Endothelial cell (in vitro differentiated cells): ENCODE measurements around the gene ACTN2. TPM values are rescaled to one million over a fixed set of nuclear protein-coding genes. Genes with fewer than 3 reads are reported as not detected.
A peak's percentile ranks its signal among the peaks of the same experiment; 100 is the strongest.

Source experiments
- DNase-seq: peaks from one replicate; pipeline ENCODE4 v3.0.0; 2021; ENCODE audit warnings: low spot score
- H3K27ac Mint-ChIP-seq: one replicate; pipeline ENCODE4 v1.8.0; 2021; ENCODE audit warnings: mixed read lengths, inconsistent platforms; ENCODE audit not compliant: unreplicated experiment
- H3K27me3 Mint-ChIP-seq: one replicate; pipeline ENCODE4 v1.8.0; 2021; ENCODE audit warnings: mild to moderate bottlenecking, moderate library complexity, mixed read lengths, inconsistent platforms; ENCODE audit not compliant: unreplicated experiment
- H3K36me3 Mint-ChIP-seq: one replicate; pipeline ENCODE4 v1.8.0; 2021; ENCODE audit warnings: mild to moderate bottlenecking, low read depth, mixed read lengths, inconsistent platforms; ENCODE audit not compliant: unreplicated experiment
- H3K4me1 Mint-ChIP-seq: one replicate; pipeline ENCODE4 v1.8.0; 2021; ENCODE audit warnings: mild to moderate bottlenecking, mixed read lengths, inconsistent platforms; ENCODE audit not compliant: unreplicated experiment
- H3K4me3 Mint-ChIP-seq: one replicate; pipeline ENCODE4 v1.8.0; 2021; ENCODE audit warnings: mild to moderate bottlenecking, mixed read lengths, inconsistent platforms; ENCODE audit not compliant: unreplicated experiment
- H3K9me3 Mint-ChIP-seq: one replicate; pipeline ENCODE4 v1.8.0; 2021; ENCODE audit warnings: mixed read lengths, inconsistent platforms; ENCODE audit not compliant: unreplicated experiment
- CTCF ChIP-seq: fragments of 200-600 bp; sonication (generic); IDR thresholded peaks from one replicate; pipeline ENCODE4 v1.5.0; 2021; ENCODE audit warnings: antibody characterized with exemption; ENCODE audit not compliant: unreplicated experiment
- total RNA-seq: library from RNA; stranded (reverse); fragmentation: NEBNext Ultra II Directional; extraction: Animal tissue kit (Norgen Biotek cat#: 25700); gene quantifications from one replicate; pipeline ENCODE4 v1.2.1, GENCODE V29; 2021; ENCODE audit not compliant: unreplicated experiment

The ACTN2 gene
- total RNA-seq, 1 donor from 2014 or later, result 0.21 TPM

GRCh38 chr1:236768601-236769000, 82.3 kb downstream of the ACTN2 start:
- Mint-ChIP-seq H3K9me3 (no peaks in the 10 kb centered on the region), H3K27ac (no peak overlapping the region), H3K4me1 (peaks cover 13% of the 10 kb centered on the region), H3K36me3 (no peaks in the 10 kb centered on the region), H3K4me3 (no peak overlapping the region), H3K27me3 (peaks cover 2% of the 10 kb centered on the region)
- no peak for TF ChIP-seq CTCF
- no peak for DNase-seq

DNA sequence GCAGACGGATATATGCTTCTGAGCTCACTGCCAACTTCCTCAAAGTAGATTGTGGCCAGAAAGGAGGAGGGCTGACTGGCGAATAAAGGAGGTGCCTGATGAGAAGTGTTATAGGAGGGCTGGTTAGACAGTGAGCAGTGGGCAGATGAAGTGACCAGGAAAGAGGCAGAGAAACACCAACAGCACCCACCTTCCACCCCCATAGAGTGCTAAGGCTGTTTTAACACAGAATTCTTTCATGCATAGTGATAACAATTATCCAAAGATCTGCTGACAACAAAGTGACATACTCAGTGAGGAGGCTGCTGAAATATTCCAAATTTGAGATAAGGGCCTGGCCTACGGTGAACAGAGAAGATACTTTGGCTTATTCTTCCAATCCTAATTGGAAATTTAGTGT, 87.6 kb downstream of the ACTN2 start:
- Mint-ChIP-seq H3K4me1 (peaks cover 15% of the 10 kb centered on the region), H3K36me3 (no peaks in the 10 kb centered on the region), H3K4me3 (no peak overlapping the region), H3K9me3 (no peaks in the 10 kb centered on the region), H3K27ac (no peak overlapping the region), H3K27me3 (no peaks in the 10 kb centered on the region)
- TF ChIP-seq CTCF, result no peak
- no peak for DNase-seq

DNA sequence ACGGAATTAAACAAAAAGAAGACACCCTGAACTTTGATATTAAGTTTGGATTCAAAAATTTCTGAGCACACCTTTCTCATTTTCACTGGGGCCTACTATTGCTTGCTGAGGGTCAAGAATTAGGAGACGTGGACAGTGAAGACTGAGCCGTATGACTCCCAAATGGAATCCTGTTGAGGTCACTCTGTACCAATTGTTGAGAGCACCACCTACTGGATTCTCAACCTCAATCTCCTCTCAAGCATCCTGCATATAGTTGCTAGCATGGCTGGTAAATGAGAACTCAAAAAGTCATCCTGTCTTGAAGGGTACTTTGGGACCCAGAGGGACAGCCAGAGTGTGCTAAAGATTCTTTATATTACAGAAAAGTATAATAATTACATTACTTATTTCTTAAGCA, 88.6 kb downstream of the ACTN2 start:
- DNase-seq, result no peak
- H3K36me3 Mint-ChIP-seq, result no peaks in the 10 kb centered on the region
- no peak overlapping the region for H3K27ac Mint-ChIP-seq
- H3K27me3 Mint-ChIP-seq, result no peaks in the 10 kb centered on the region
- TF ChIP-seq CTCF, result no peak
- H3K9me3 Mint-ChIP-seq, result no peaks in the 10 kb centered on the region
- H3K4me3 Mint-ChIP-seq, result no peak overlapping the region
- H3K4me1 Mint-ChIP-seq, result peaks cover 15% of the 10 kb centered on the region

DNA sequence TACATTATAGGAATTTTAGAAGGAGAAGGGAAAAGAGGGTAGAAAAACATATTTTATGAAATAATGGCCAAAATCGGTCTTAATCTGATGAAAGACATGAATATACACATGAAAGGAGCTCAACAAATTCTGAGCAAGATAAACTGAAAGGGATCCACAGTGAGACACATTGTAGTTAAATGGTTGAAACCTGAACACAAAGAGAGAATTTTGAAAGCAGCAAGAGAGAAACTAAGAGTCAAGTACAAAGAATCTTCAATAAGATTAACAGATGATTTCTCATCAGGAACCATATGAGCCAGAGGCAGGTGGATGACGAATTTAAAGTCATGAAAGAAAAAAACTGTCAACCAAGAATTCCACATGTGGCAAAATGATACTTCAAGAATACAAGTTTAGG, 93.0 kb downstream of the ACTN2 start:
- peak overlapping the region; percentile 6 for H3K4me3 Mint-ChIP-seq
- peaks cover 2% of the 10 kb centered on the region for H3K27me3 Mint-ChIP-seq
- no peaks in the 10 kb centered on the region for H3K4me1 Mint-ChIP-seq
- TF ChIP-seq CTCF, result no peak
- H3K36me3 Mint-ChIP-seq, result no peaks in the 10 kb centered on the region
- H3K9me3 Mint-ChIP-seq, result no peaks in the 10 kb centered on the region
- H3K27ac Mint-ChIP-seq, result no peak overlapping the region
- no peak for DNase-seq

DNA sequence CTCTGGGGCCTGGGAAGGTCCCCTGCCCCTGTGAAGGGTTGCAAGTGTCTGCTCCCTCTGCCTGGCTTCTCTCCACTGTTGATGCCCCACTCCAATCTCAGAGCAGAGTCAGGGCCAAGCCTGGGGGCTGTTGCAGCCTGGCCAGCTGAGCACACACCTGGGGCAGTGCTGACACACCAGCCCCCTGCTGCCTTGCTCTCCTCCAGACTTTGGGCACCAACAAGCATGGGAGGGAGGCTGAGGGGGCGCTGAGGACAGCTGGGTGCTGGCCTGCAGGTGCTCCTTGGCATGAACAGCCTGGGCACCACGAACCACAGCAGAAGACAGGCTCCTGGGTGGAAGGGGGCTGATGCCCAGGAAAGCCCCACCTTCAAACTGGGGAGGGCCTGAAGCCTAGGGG, 99.2 kb downstream of the ACTN2 start:
- Mint-ChIP-seq H3K4me3 (no peak overlapping the region), H3K4me1 (no peaks in the 10 kb centered on the region), H3K27me3 (peaks cover 7% of the 10 kb centered on the region), H3K36me3 (no peaks in the 10 kb centered on the region), H3K27ac (no peak overlapping the region), H3K9me3 (no peaks in the 10 kb centered on the region)
- TF ChIP-seq CTCF, result no peak
- no peak for DNase-seq
